ENCODE results near the gene XRCC3.
"Not testable (repeated sequence)": the region's sequence is repeated elsewhere in the genome, so short reads cannot be mapped to it uniquely, and the experiment has no call there.

The XRCC3 gene

DNA sequence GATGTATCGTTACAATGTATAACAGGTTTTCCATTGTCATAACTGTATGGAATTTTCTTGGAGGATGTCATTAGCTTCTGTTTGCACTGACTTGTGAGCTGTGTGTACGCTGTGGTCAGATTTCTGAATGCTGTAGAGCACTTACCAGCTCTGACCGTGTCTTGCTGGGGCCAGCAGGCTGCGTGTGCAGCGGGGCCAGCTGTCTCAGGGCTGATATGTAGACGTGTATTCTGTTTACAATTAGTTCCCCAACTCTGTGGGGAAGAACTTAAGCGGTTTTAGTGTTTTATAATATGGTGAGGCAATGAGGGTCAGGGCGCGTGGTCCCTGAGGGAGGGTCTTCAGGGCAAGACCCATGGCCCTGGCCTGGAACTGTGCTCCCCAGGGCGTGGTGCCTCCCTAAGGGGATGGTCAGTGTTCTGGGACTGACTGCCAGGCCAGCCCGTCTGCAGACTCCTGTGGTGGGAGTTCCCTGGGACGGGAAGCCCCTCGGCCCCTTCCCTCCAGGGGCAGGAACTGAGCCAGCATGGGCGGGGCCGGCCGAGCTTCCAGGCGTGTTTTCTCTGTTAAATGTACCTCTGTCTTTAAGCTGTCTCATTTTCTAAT, 18.7 kb downstream of the XRCC3 start:
- H3K27ac ChIP-seq = no peak overlapping the region
- TF ChIP-seq ZFX (IDR thresholded peaks at IDR 0.05) = no peak
- TF ChIP-seq, protein P1, sequence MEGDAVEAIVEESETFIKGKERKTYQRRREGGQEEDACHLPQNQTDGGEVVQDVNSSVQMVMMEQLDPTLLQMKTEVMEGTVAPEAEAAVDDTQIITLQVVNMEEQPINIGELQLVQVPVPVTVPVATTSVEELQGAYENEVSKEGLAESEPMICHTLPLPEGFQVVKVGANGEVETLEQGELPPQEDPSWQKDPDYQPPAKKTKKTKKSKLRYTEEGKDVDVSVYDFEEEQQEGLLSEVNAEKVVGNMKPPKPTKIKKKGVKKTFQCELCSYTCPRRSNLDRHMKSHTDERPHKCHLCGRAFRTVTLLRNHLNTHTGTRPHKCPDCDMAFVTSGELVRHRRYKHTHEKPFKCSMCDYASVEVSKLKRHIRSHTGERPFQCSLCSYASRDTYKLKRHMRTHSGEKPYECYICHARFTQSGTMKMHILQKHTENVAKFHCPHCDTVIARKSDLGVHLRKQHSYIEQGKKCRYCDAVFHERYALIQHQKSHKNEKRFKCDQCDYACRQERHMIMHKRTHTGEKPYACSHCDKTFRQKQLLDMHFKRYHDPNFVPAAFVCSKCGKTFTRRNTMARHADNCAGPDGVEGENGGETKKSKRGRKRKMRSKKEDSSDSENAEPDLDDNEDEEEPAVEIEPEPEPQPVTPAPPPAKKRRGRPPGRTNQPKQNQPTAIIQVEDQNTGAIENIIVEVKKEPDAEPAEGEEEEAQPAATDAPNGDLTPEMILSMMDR (conservative IDR thresholded peaks at IDR 0.05) = no peak

DNA sequence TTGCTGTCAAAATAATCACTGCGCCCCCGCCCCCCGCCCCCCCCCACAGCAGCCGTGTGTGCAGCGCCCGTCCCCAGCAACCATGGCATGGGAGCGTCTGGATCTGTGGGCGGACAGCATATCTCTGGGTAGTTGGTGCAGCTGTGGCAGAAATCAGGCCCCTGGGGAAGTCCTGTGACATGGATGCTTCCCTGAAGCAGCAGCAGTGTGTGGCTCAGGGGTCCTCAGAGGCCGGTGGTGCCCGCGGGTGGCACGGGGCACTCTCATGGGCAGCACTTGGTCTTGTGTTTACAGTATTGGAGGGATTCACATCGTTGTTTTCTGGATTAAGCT, 19.2 kb downstream of the XRCC3 start:
- TF ChIP-seq, protein P1 (conservative IDR thresholded peaks at IDR 0.05) = no peak
- TF ChIP-seq ZFX (IDR thresholded peaks at IDR 0.05) = no peak
- H3K27ac ChIP-seq = no peak overlapping the region

DNA sequence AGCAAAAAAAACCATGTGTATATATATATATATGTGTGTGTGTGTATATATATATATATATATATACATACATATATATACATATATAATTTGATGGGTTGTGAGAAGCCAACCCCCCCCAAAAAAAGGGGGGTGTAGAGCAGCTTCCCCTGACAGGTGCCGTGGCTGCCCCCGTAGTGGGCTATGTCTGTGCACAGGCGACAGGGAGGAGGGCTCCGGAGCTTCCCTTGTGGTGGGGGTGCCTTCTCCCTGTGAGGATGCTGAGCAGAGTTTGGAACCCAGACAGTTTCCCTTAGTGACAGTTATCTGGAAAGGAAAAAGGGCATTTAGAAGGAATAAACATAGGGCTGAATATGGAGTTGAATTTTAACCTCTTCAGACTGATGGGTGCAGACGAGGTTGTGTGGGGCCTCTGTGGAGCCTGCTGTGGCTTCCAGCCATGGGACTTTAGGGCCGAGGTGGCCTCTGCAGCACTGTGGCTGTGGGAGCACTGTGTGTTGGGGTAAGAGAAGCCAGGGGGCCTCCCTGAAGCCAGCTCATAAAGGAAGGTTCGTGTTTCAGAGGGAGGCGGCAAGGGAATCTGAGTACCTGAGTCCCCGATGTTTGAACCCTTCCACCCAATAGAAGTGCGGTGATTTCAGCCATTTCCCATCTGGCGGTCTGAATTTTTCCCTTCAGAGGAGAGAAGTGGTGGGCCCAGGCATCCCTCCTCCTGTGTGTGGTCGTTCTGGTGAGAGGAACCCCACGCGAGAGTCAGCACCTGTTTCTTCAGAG, 19.8 kb downstream of the XRCC3 start:
- H3K27ac ChIP-seq = no peak overlapping the region
- TF ChIP-seq, protein P1 (conservative IDR thresholded peaks at IDR 0.05) = no peak
- TF ChIP-seq ZFX (IDR thresholded peaks at IDR 0.05) = no peak

DNA sequence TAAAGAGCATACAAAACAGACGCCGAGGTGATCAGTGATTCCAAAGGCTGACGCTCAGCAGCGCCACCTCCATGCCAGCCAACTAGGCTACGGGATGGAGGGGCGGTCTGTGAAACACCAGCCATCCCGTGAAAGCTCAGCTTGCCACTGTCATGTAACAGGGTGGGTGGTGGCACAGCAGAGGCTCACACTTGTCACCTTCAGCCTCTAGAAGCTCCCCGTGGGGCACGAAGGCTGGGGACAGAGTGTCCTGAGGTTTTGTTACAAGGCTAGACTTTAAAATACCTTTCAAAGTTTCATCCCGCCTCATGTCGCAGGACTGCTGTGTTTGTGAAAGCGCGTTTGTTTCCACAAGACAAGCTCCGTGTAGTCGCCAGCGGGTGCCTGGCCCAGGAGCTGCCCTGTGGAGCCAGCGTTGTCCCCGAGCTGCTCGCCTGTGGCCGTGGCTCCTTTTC, 20.7 kb downstream of the XRCC3 start:
- no peak overlapping the region; the same call in 1 of the 2 replicates for H3K27ac ChIP-seq

DNA sequence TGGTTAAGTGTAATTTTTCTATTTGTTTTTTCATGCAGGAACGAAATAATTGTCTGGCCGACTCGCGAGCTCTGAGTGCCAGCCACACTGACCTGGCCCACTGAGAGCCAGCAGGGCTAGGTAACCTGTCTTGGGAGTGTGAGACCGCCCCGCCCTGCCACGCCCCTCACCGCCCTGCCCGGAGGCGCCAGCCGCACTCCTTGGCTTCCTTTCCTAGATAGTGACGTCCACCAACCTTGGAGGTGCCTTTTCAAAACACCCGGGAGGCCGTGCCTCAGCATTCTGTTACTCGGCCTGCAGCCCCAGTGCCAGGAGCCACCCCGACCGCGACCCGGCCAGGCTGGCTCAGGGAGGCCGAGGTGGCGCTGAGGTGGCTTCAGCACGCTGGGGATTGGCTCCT, 21.7 kb downstream of the XRCC3 start:
- peak overlapping the region; percentile 64 for H3K27ac ChIP-seq
- no peak for TF ChIP-seq ZFX (IDR thresholded peaks at IDR 0.05)
- TF ChIP-seq, protein P1 (conservative IDR thresholded peaks at IDR 0.05) = no peak

More for the DNA sequence above, 20.7 kb downstream of the XRCC3 start:
- TF ChIP-seq, protein P1 (conservative IDR thresholded peaks at IDR 0.05) = no peak
- no peak for TF ChIP-seq ZFX (IDR thresholded peaks at IDR 0.05)

DNA sequence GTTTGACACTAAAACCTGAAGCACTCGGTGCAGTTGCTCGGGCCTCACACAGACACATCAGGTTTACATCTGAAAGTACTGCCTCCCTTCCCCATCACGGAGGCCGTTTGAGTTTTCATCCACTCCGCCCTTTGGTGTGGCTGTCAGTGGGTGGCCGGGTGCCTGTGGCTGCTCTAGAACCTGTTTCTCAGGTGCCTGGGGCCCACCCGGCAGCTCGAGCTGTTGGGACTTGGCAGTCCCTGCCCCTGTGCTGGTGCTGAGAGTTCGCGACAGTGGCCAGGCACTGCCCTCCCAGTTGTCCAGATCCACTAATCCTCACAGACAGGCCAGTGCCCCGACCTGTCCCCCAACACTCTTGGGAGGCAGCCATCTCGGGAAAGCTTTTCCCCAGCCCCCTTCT, 22.4 kb downstream of the XRCC3 start:
- TF ChIP-seq ZFX (IDR thresholded peaks at IDR 0.05) = no peak
- TF ChIP-seq, protein P1 (conservative IDR thresholded peaks at IDR 0.05) = no peak

DNA sequence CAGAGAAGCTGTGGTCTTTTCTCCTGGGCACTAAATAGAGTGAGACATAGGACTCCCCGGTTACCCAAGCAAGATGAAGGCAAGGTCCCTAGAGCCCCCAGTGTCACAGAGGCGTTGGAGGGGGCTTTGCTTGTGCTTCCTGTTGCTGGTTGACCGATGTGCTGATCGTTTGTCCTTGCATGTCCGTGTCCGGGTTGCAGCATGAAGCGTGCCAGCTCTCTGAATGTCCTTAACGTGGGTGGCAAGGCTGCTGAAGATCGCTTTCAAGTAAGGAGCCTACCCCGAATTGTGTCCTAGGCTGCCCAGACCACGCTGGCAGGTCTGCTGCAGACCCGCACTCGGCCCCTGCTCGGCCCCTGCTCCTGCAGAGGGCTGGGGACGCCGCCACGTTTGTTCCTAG, 23.1 kb downstream of the XRCC3 start:
- TF ChIP-seq, protein P1 (conservative IDR thresholded peaks at IDR 0.05) = no peak
- TF ChIP-seq ZFX (IDR thresholded peaks at IDR 0.05) = no peak
- H3K27ac ChIP-seq = peak overlapping the region; percentile 64; the same call in 1 of the 2 replicates

More for the DNA sequence above, 22.4 kb downstream of the XRCC3 start:
- peak overlapping the region; percentile 64 for H3K27ac ChIP-seq

DNA sequence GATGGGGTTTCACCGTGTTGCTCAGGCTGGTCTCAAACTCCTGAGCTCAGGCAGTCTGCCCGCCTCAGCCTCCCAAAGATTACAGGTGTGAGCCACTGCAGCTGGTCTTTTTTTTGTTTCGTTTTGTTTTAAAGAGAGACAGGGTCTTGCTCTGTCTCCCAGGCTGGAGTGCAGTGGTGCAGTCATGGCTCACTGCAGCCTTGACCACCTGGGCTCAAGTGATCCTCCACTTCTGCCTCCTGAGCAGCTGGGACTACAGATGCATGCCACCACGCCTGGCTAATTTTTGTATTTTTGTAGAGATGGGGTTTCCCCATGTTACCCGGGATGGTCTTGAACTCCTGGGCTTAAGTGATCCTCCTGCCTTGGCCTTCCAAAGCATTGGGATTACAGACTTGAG, 23.6 kb downstream of the XRCC3 start:
- H3K27ac ChIP-seq = not testable (repeated sequence)
